Measurements from ENCODE around the gene ADAM22.

GRCh38 chr7:87966271-87966670 is 32.2 kb downstream of the ADAM22 start:
- TF ChIP-seq MYC (IDR thresholded peaks at IDR 0.05; ENCODE audit: insufficient read depth, insufficient read length, insufficient replicate concordance, low read length, severe bottlenecking) (no peak), TAF1 (IDR thresholded peaks at IDR 0.05; ENCODE audit: borderline replicate concordance, low read depth, low read length) (no peak), EZH2 (IDR thresholded peaks at IDR 0.05; ENCODE audit: borderline replicate concordance, control insufficient read depth, low read depth, low read length) (no peak), GATAD2B (conservative IDR thresholded peaks at IDR 0.05; ENCODE audit: low read depth) (no peak), POLR2AphosphoS2 (IDR thresholded peaks at IDR 0.05; ENCODE audit: low read depth, low read length) (no peak), ATF7 (IDR thresholded peaks at IDR 0.05; ENCODE audit: low read depth) (no peak), NFYA (IDR thresholded peaks at IDR 0.05; ENCODE audit: borderline replicate concordance, low read depth, low read length) (no peak), JUND (IDR thresholded peaks at IDR 0.05; ENCODE audit: low read depth, low read length) (no peak)
- TF ChIP-seq, protein P1, sequence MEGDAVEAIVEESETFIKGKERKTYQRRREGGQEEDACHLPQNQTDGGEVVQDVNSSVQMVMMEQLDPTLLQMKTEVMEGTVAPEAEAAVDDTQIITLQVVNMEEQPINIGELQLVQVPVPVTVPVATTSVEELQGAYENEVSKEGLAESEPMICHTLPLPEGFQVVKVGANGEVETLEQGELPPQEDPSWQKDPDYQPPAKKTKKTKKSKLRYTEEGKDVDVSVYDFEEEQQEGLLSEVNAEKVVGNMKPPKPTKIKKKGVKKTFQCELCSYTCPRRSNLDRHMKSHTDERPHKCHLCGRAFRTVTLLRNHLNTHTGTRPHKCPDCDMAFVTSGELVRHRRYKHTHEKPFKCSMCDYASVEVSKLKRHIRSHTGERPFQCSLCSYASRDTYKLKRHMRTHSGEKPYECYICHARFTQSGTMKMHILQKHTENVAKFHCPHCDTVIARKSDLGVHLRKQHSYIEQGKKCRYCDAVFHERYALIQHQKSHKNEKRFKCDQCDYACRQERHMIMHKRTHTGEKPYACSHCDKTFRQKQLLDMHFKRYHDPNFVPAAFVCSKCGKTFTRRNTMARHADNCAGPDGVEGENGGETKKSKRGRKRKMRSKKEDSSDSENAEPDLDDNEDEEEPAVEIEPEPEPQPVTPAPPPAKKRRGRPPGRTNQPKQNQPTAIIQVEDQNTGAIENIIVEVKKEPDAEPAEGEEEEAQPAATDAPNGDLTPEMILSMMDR (IDR thresholded peaks at IDR 0.05 in 2 of 3, conservative IDR thresholded peaks at IDR 0.05 in 1 of 3; ENCODE audit: control insufficient read depth in 2 of 3, extremely low read depth in 1 of 3, insufficient read depth in 1 of 3, low read depth in 3 of 3, low read length in 3 of 3) = no peak
- TF ChIP-seq, protein P2, sequence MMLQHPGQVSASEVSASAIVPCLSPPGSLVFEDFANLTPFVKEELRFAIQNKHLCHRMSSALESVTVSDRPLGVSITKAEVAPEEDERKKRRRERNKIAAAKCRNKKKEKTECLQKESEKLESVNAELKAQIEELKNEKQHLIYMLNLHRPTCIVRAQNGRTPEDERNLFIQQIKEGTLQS (IDR thresholded peaks at IDR 0.05; ENCODE audit: borderline replicate concordance, extremely low read depth, low read depth, low read length) = no peak

Data from GM12878 (cell line).